ENCODE measurements around the gene KCMF1. TPM values are rescaled to one million over a fixed set of nuclear protein-coding genes. Genes with fewer than 3 reads are reported as not detected.
"Not testable (repeated sequence)": the region's sequence is repeated elsewhere in the genome, so short reads cannot be mapped to it uniquely, and the experiment has no call there.

Gene KCMF1
- 100 to 1,000 TPM in 1 of 2 donors, 10 to 100 TPM in 1; 67.6 to 101 TPM for total RNA-seq
- long read RNA-seq, full-length matches to known transcripts: 57 of 63 reads
- long read RNA-seq, partial matches to known transcripts: 1 of 63 reads
- long read RNA-seq, other reads (novel, unspliced or antisense): 5 of 63 reads

DNA sequence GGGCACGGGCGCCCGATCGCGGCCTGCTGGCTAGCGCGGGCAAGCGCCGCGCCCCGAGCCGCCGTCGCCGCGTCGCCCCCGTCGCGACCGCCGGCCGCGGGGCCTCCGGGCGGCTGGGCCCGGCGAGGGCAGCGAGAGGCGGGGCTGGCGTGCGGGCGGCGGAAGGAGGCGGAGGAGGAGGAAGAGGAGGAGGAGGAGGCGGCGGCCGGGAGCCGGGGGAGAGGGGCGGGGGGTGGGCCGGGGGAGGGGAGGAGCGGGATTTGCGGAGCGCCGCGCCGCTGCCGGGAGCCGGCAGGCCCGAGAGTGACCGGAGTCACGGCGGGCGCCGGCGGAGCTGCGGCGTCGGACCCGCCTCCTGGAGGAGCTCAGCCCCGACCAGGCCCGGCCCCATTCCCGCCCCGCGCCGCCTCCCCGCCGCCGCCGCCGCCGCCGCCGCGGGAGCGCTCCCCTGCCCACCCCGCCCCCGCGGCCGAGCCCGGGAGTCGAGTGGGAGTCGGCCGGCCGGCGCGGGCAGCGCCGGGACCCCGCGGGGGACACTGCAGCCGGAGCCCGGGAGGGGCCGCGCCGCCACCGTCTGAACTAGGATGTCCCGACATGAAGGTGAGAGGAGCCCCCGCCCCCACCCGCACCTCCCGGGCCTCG is at the start of gene KCMF1:
KCMF1 (plus strand) TSS at position 294 of the 642 bp plus-strand sequence; CDS start at position 585, 291 bp downstream.
- peak; percentile 63 for ATAC-seq
- peak; percentile 80 to 88 for DNase-seq
- intact Hi-C loops (cut with DNase I, micrococcal nuclease): no loop called here

DNA sequence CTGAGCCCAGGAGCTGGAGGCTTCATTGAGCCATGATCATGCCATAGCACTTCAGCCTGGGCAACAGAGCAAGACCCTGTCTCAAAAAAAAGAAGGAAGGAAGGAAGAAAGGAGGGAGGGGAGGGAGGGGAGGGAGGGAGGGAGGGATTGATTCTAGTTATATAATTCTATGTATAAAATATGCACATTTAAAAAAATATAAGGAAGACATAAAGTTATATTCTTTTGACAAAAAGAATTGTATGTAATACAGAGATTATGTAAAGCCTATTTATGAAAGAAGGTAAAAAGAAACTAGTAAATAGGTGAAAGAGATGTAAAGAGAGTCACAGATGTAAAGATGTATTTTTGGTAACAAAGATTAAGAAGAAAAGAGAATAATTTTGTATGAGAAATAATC is 48.0 kb upstream of the KCMF1 start:
- no peak for DNase-seq
- intact Hi-C loops (cut with DNase I, micrococcal nuclease): no loop called here
- ATAC-seq: no peak

DNA sequence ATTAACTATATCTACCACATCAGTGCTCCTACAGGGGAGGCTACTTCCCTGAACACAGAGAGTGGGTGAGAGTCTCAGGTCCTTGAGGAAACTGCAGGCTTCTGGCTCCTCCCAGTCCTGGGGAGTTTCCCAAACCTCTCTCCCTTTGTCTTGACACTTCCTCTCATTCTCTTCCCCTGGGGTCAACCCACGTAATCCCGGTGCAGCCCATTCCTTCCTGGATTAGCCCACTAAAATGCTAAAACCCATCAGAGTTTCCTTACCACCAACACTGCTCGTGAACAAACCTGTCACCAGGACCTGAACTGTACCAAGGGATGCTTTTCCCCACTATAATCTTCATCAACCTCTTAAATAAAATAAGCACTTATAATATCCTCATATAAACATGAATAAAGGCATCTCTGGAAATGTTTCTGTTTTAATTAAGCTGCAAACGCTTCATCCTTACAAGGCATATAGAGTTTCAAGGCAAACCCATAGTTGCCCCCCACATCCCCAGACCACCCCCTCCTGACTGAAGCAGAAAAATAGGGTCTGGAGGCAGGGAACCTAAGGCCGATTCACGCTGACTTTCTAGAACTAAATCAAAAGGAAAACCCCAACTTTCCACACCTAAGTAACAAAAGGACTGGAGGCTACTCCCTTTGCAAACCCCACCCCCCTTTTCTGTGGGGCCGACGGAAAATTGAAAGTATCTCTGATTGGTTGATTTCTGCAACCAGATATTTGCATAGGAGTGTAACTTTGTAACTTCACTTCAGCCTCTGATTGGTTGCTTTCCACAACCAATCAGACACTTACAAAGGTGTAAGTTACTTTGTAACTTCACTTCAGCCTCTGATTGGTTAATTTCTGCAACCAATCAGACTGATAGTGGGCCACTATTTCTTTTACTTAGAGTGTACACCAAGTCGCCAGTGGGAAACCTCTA is 46.5 kb upstream of the KCMF1 start:
- intact Hi-C loops (cut with DNase I, micrococcal nuclease): loop anchor here in 1 of 2 donors (5.0 kb wide), 1 partner anchor 427 kb away; no protein-coding TSS in a partner anchor
- DNase-seq (peak in 1 of 2 donors; percentile 73), ATAC-seq (peak; percentile 41)

DNA sequence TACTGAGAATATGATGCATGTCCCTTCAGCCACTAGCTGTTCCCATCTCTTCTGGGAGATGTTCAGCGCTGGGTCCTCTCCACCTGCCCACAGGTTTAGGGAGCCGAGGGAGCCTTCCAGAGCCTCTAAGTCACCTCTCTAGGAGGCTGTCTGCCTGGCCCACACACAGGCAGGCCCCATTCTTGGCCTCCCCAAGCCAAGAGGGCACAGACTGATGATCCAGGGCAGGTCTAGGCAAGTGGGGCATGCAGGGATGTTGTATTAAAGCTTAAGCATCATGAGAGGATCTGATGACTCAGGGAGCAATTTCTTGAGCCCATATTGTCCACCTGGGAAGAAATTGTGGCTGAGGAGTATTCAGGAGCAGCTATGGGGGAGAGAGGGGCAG is 45.6 kb upstream of the KCMF1 start:
- DNase-seq (no peak), ATAC-seq (no peak)
- intact Hi-C loops (cut with DNase I, micrococcal nuclease): loop anchor here in 1 of 2 donors (5.0 kb wide), 1 partner anchor 428 kb away; no protein-coding TSS in a partner anchor

DNA sequence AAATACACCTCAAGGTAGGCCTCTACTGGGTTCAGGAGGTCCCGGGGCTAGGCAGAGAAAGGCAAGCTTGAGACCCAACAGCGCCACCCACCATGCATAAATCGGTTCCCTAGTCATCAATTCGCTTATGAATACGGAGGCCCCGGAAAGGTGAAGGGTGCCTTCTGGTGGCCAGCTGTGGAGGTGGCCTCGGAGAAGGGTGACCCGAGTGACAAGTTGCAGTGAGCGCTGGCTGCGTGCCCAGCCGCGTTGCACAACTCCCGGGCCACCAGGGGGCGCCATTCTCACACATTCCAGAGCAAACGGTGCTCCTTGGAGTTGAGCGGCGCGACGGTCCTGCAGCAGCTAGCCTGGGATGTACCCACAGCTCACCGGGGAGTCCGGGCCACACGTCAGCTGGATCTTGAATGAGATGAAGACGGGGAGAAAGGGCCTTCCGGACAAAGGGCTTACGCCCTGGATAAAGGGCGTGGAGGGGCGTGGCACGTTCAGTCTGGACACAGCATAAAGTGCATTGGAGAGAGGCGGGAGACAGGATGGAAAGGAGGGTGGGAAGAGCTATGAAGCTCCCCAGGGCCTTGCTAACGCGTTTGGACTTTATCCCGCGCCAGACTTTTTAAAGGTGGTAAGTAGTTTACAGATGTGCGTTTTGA is 45.1 kb upstream of the KCMF1 start:
- intact Hi-C loops (cut with DNase I, micrococcal nuclease): loop anchor here in 1 of 2 donors (5.0 kb wide), 1 partner anchor 429 kb away; no protein-coding TSS in a partner anchor
- peak; percentile 95 to 99 for DNase-seq
- peak; percentile 80 for ATAC-seq

DNA sequence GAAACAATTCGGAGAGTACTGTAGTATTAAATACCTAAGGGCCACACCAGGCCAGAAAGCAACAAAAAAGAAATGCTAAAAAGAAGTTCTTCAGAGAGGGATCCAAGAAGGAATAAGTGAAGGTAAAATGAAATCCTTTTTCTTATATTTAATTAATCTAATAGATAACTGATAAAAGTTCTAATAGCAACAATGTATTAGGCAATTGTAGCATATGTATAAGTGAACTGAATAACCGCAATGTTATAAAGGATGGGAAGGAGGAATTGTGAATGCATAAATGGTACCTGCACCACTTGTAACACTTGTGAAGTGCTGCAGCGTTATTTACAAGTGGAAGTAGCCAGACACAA is 43.7 kb upstream of the KCMF1 start:
- ATAC-seq (no peak), DNase-seq (no peak)
- intact Hi-C loops (cut with DNase I, micrococcal nuclease): loop anchor here in 1 of 2 donors (5.0 kb wide), 1 partner anchor 430 kb away; no protein-coding TSS in a partner anchor

DNA sequence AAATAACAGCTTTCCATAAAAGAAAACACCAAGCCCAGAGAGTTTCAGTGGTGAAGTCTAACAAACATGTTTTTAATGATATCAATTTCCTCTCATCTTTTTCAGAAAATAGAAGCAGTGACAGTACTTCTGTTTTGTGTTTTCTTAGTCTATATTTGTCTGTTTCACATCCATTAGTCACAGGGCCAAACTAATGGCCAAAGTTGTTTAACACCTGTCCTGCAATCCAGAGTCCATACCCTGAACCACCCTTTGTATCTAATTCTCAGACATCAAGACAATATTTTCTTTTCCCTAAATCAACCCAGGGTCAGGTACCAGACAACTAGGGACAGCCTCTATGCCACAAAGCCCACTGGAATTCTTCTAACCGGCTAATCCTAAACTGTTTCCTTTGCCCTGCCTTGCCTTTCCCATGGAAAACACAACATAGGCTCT is 39.6 kb upstream of the KCMF1 start:
- no peak for ATAC-seq

DNA sequence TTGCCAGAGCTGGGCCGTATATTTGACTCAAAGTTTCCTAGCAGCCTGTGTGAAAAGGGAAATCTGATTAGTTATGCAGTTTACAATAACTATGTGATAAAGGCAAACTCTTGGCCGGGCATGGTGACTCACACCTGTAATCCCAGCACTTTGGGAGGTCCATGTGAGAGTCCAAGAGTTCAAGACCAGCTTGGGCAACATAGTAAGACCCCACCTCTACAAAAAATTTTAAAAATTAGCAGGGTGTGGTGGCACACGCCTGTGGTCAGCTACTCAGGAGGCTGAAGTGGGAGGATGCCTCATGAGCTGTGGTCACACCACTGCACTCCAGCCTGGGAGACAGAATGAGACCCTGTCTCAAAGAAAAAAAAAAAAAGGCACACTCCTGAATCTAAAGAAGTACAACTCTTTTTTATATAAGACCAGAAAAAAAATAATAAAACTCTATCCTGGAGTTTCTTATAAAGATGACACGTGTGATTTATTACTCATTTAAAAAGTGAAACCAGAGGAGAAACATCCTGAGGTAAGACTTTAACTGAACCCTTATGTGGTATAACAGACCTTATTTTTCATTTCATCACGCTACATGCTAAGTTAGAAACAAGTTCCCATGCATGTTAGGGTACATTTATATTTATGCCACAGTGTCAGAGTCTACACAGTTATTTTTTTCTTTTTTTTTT is 32.6 kb upstream of the KCMF1 start:
- DNase-seq: no peak
- intact Hi-C loops (cut with DNase I, micrococcal nuclease): no loop called here
- peak; percentile 40 for ATAC-seq

More for the DNA sequence above, 39.6 kb upstream of the KCMF1 start:
- intact Hi-C loops (cut with DNase I, micrococcal nuclease): no loop called here
- no peak for DNase-seq

DNA sequence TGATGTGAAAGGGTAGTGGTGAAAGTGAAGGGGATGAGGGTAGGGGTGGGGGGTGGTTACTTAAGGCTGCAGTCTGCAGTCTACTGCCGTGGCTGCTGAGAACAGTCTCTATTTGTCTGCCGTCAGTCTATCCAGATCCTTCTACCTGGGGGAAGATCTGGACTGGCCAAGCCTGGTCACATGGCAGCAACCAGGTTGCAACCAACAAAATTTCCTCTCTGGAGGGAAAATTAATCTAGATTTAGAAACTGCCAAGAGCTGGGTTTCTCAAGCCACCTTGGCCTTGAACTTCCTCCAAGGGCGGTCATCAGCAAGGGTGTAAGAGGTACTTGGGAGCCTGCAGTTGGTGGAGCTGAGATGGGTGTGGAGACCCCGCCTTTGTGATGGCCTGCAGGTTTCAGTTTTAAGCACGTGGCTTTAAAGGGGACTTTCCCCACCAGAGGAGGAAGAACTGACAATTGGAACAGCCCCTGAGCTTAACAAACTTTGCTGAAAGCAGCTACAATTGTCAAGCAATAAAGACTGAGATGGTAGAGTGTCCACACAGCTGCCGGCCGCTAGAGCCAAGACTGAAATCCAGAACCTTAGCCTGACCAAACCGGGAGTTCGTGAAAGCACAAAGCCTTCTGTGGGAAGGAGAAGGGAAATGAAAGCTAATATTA is 31.4 kb upstream of the KCMF1 start:
- peak; percentile 83 for ATAC-seq
- peak; percentile 64 to 85 for DNase-seq
- intact Hi-C loops (cut with DNase I, micrococcal nuclease): no loop called here

DNA sequence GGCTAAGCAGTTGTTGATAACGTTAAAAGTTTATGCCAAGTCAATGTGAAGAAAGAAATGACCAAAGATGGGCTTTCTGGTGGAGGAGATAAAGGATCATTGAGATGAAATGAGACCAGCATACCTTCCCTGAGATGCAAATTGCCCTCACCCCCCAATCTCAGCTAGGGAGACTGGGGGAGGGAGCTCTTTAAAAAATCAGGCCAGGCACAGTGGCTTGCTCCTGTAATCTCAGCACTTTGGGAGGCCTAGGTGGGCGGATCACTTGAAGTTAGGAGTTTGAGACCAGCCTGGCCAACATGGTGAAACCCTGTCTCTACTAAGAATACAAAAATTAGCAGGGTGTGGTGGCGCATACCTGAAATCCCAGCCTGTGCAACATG is 30.9 kb upstream of the KCMF1 start:
- DNase-seq (no peak), ATAC-seq (no peak)
- intact Hi-C loops (cut with DNase I, micrococcal nuclease): no loop called here

DNA sequence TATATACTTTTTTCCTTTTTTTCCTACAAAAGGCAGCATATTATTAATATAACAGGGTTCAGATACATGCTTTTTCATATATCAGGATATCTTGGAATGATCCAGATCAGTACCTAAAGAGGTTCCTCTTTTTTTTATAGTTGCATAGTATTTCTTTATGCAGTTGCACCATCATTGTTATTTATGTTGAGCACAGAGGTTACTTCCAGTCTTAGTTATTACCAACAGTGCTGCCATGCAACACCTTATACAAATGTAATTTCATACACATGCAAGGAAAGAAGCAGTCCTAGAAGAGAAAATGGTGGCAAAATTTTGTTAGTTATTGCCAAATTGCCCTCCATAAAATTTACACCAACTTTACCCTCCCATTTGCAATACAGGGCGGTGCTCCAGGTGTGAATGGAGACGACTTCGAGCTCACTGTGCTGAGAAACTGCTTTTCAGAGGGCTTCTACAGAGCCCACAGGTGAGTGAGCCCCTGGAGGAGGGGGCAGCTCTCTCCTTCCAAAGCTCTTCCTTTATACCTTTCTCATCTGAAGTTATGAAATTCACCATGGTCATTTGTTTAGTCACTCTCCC is 30.0 kb upstream of the KCMF1 start:
- intact Hi-C loops (cut with DNase I, micrococcal nuclease): no loop called here
- DNase-seq (no peak), ATAC-seq (peak; percentile 50)

DNA sequence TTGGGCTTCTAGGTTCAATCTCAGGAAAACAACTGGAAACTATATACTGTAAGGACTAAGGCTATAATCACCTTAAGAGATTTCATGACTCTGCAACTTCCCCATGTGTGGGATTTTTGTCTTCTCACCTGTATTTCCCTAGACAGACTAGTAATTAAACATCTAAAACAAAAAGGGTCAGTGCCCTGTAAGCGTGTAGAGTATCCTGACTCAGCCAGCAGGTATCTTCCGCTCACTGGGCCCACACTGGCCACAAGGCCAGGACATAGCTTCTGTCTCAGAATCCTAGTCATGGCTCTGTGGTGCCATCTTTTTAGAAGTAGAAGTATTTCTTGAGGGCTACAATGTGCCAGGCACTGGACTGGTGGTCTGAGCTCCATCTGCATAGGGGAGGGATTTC is 28.8 kb upstream of the KCMF1 start:
- intact Hi-C loops (cut with DNase I, micrococcal nuclease): no loop called here
- DNase-seq (no peak), ATAC-seq (no peak)

DNA sequence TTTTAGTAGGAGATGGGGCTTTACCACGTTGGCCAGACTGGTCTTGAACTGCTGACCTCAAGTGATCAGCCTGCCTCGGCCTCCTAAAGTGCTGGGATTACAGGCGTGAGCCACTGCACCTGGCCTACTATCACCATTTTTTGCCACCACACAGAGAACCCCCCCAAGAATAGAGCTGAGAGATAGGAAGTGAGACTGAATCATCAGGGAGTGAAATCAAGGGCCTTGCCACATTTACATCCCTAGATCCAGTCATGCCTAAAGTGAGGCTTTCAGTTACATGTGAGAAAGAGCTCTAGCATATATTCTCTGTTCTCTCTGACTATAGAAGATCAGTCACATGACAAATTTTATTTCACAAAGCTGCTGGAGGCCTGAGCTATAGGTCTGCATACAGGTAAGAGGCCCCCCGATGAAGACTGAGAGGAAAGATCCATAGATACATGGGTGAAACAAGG is 28.0 kb upstream of the KCMF1 start:
- ATAC-seq: no peak
- intact Hi-C loops (cut with DNase I, micrococcal nuclease): no loop called here

DNA sequence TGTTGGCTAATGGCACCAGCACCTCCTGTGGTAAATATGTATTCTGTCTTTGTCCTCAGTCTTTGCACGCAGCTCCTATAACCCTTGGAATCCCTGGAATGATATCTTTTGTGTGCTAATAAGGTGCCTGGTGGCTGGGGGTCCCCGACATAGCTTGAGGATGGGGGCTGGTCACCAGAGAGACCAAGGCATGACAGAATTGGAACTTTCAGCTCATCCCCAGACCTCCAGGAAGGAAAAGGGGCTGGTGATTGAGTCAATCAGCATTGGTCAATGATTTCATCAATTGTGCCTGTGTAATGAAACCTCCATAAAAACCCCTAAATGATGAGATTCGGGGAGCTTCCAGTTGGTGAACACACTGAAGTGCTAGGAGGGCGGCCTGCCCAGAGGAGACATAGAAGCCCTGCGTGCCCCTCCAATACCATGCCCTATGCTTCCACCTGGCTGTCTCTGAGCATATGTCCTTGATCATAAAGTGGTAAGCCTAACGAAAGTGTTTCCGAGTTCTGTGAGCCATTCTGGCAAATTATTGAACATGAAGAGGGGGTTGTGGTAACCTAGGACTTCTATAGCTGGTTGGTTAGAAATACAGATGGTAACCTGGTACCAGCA is 26.6 kb upstream of the KCMF1 start:
- no peak for DNase-seq
- no peak for ATAC-seq
- intact Hi-C loops (cut with DNase I, micrococcal nuclease): no loop called here

More for the DNA sequence above, 28.0 kb upstream of the KCMF1 start:
- DNase-seq: no peak

DNA sequence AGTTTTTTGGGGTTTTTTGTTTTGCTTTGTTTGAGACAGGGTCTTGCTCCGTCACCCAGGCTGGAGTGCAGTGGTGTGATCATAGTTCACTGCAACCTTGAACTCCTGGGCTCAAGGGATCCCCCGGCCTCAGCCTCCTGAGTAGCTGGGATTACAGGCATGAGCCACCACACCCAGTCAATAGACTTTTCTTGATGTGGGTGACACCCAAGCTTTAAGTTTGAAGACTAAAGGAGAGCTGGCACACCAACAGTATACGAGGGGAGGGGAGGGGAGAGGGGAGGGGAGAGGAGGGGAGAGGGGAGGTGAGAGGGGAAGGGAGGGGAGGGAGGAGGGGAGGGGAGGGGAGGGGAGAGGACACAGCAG is 25.1 kb upstream of the KCMF1 start:
- DNase-seq (peak; percentile 48 to 65), ATAC-seq (peak; percentile 73)
- intact Hi-C loops (cut with DNase I, micrococcal nuclease): not testable (repeated sequence)

DNA sequence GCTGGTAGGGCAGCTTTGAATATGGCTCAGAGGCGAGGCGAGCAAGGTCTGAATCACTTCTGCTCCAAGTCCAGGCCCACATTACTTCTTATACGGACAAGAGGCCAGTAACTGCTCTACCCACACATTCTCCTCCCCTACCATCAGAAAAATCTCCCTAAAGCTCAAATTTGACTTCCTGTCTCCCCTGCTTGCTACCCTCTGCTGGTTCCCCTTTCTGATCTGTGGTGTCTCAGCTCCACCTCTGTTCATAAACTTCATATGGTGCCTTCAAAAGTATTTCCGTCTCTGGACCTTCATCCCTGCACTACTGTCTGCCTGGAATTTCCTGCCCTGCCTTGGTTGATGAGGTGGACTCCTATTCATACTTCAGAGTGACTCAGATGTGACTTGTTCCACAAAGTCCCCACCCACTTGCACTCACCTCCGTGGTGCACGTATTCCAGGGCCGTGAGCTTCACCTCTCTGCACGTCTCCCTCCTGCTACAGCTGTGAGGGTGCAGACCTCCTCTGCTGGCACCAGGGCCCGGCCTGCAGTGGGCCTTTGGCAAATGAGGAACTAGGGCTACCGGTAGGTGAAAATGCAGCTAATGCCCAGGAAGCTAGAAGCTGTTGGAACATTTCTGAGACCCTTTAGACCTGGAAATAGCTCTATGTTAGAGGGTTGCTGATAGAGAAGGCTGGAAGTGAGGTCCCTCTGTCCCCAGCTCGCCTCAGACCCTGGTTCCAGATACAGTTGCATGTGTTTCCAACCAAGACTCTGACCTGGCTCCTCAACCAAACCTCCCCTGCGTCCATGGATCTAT is 24.6 kb upstream of the KCMF1 start:
- DNase-seq: peak; percentile 69 to 85
- intact Hi-C loops (cut with DNase I, micrococcal nuclease): no loop called here
- ATAC-seq: peak; percentile 91
